ENCODE data around the gene PRDX3. TPM values are rescaled to one million over a fixed set of nuclear protein-coding genes. Genes with fewer than 3 reads are reported as not detected.
"Not testable (repeated sequence)": the region's sequence is repeated elsewhere in the genome, so short reads cannot be mapped to it uniquely, and the experiment has no call there.

Gene PRDX3
- total RNA-seq, 1 donor from 2014 or later: 83.2 TPM

DNA sequence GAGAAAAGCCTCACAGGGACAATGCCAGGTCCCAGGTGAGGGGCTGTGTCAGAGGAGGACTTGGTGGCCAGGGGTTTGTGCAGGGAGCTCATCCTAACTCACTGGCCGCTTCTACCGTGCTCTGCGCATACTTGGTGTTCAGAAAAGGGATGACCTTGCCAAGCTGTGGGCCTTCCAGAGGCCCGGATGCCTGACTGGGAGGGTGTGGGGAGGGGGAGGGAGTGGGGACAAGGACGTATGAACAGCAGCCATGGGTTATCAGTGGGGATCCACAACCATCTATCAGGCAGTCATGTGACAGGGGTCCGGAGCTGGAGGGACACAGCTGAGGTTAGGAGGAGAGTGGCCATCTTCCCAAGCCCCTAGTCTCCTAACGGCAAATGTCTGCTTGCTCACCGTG lies 19.3 kb downstream of the PRDX3 start:
- intact Hi-C loops (cut with DNase I): no loop called here
- Histone ChIP-seq H3K4me3 (no peak overlapping the region), H3K27me3 (no peaks in the 10 kb centered on the region), H3K9me3 (no peaks in the 10 kb centered on the region), H3K27ac (no peak overlapping the region), H3K36me3 (peaks cover 0 to 46% of the 10 kb centered on the region in 2 donors), H3K4me1 (peaks cover 2% of the 10 kb centered on the region)
- DNase-seq (ENCODE audit: extremely low spot score in 2 of 2): no peak
- TF ChIP-seq POLR2AphosphoS5 (IDR thresholded peaks at IDR 0.05; ENCODE audit: insufficient read depth in 1 of 2, low read depth in 1 of 2) (no peak), POLR2A (IDR thresholded peaks at IDR 0.05) (no peak)

DNA sequence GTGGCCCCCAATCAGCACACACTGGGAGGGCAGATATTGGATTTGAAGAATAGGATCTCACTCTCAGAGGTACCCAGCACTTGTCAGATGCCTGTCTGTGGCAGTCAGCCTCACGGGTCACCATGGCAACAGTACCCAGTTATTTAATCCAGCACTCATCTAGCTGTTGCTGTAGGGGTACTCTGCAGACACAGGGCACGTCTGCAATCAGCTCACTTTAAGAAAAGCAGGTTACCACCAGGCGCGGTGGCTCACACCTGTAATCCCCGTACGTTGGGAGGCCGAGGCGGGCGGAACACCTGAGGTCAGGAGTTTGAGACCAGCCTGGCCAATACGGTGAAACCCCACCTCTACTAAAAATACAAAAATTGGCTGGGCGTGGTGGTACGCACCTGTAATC lies 25.0 kb downstream of the PRDX3 start:
- no peak for DNase-seq (ENCODE audit: extremely low spot score in 2 of 2)

DNA sequence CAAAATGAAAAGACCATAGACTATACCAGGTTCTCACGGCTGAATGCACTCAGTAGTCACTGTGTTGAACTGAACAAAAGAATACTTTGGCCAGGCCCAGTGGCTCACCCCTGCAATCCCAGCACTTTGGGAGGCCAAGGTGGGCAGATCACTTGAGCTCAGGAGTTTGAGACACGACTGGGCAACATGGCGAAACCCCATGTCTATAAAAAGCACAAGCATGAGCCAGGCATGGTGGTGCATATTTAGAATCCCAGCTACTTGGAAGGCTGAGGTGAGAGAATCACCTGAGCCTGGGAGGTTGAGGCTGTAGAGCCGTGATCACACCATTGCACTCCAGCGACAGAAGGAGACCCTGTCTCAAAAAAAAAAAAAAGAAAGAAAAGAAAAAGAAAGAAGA lies 25.6 kb downstream of the PRDX3 start:
- Histone ChIP-seq H3K27me3 (no peaks in the 10 kb centered on the region), H3K36me3 (peaks cover 0 to 69% of the 10 kb centered on the region in 2 donors)

More for the DNA sequence above, 25.0 kb downstream of the PRDX3 start:
- H3K36me3 ChIP-seq: peaks cover 0 to 71% of the 10 kb centered on the region in 2 donors
- intact Hi-C loops (cut with DNase I): no loop called here
- H3K4me1 ChIP-seq: no peaks in the 10 kb centered on the region
- no peak overlapping the region for H3K27ac ChIP-seq
- no peak overlapping the region for H3K4me3 ChIP-seq
- TF ChIP-seq POLR2AphosphoS5 (IDR thresholded peaks at IDR 0.05; ENCODE audit: insufficient read depth in 1 of 2, low read depth in 1 of 2) (no peak), POLR2A (IDR thresholded peaks at IDR 0.05) (no peak)
- TF ChIP-seq, protein P1, sequence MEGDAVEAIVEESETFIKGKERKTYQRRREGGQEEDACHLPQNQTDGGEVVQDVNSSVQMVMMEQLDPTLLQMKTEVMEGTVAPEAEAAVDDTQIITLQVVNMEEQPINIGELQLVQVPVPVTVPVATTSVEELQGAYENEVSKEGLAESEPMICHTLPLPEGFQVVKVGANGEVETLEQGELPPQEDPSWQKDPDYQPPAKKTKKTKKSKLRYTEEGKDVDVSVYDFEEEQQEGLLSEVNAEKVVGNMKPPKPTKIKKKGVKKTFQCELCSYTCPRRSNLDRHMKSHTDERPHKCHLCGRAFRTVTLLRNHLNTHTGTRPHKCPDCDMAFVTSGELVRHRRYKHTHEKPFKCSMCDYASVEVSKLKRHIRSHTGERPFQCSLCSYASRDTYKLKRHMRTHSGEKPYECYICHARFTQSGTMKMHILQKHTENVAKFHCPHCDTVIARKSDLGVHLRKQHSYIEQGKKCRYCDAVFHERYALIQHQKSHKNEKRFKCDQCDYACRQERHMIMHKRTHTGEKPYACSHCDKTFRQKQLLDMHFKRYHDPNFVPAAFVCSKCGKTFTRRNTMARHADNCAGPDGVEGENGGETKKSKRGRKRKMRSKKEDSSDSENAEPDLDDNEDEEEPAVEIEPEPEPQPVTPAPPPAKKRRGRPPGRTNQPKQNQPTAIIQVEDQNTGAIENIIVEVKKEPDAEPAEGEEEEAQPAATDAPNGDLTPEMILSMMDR (IDR thresholded peaks at IDR 0.05): no peak
- no peaks in the 10 kb centered on the region for H3K9me3 ChIP-seq
- H3K27me3 ChIP-seq: no peaks in the 10 kb centered on the region

DNA sequence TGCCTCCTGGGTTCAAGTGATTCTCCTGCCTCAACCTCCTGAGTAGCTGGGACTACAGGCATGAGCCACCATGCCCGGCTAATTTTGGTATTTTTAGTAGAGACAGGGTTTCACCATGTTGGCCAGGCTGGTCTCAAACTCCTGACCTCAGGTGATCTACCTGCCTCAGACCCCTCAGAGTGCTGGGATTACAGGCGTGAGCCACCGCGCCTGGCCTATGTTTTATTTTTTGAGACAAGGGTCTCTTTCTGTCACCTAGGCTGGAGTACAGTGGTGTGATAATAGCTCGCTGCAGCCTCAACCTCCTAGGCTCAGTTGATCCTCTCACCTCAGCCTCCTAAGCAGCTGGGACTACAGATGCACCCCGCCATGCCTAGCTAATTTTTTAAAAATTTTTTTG lies 27.0 kb downstream of the PRDX3 start:
- DNase-seq (ENCODE audit: extremely low spot score in 2 of 2); H3K9me3 ChIP-seq; intact Hi-C loops (cut with DNase I); H3K27me3 ChIP-seq; H3K4me3 ChIP-seq; H3K4me1 ChIP-seq; H3K27ac ChIP-seq: not testable (repeated sequence)
- H3K36me3 ChIP-seq: peaks cover 0 to 68% of the 10 kb centered on the region in 2 donors

More for the DNA sequence above, 25.6 kb downstream of the PRDX3 start:
- no peak overlapping the region for H3K27ac ChIP-seq
- no peak for TF ChIP-seq POLR2AphosphoS5 (IDR thresholded peaks at IDR 0.05; ENCODE audit: insufficient read depth in 1 of 2, low read depth in 1 of 2)
- no peak for TF ChIP-seq POLR2A (IDR thresholded peaks at IDR 0.05)
- TF ChIP-seq, protein P1 (IDR thresholded peaks at IDR 0.05): no peak
- DNase-seq (ENCODE audit: extremely low spot score in 2 of 2): no peak
- H3K9me3 ChIP-seq: no peaks in the 10 kb centered on the region
- no peak overlapping the region for H3K4me3 ChIP-seq
- intact Hi-C loops (cut with DNase I): no loop called here
- no peaks in the 10 kb centered on the region for H3K4me1 ChIP-seq

DNA sequence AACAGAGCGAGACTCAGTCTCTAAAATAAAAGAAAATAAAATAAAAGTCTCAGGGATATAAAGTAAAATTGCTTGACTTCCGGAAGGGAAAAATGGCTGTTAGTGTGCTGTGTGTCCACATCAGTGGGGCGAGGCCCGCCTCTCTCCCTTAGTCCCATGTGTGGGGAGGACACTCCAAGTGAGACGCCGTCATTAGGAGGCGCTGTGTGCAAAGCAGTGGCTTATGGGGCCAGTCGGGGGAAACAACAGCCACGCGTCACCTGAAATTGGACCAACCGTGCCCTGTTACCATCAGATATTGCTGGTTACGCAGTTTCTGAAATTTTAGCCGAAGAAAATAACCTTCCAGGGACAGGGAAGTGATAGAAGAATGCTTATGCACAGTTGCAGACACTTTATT lies 28.9 kb downstream of the PRDX3 start:
- no peak overlapping the region for H3K27ac ChIP-seq
- H3K36me3 ChIP-seq: peaks cover 0 to 61% of the 10 kb centered on the region in 2 donors
- no peaks in the 10 kb centered on the region for H3K4me1 ChIP-seq
- intact Hi-C loops (cut with DNase I): no loop called here
- H3K9me3 ChIP-seq: no peaks in the 10 kb centered on the region
- H3K4me3 ChIP-seq: no peak overlapping the region
- H3K27me3 ChIP-seq: no peaks in the 10 kb centered on the region
- no peak for TF ChIP-seq POLR2AphosphoS5 (IDR thresholded peaks at IDR 0.05; ENCODE audit: insufficient read depth in 1 of 2, low read depth in 1 of 2)
- TF ChIP-seq POLR2A (IDR thresholded peaks at IDR 0.05): no peak
- DNase-seq (ENCODE audit: extremely low spot score in 2 of 2): no peak

DNA sequence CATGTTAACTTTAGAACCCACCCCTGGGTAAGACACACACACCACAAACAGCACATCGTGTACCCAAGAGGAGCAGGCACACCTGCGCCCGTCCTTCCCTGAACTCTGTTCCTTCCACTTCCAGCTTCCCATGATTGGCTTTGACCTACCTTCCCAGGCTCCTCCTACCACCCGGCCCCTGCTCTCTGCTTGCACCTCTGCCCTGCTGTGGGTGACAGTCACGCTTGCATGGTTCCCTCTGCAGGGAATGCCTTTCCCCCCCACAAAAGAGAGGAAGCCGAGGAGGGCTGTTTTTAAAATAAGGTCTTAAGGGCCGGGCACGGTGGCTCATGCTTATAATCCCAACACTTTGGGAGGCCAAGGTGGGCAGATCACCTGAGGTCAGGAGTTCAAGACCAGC lies 29.5 kb downstream of the PRDX3 start:
- peaks cover 0 to 56% of the 10 kb centered on the region in 2 donors for H3K36me3 ChIP-seq
- no peak for DNase-seq (ENCODE audit: extremely low spot score in 2 of 2)
- no peak overlapping the region for H3K4me3 ChIP-seq

More for the DNA sequence above, 29.5 kb downstream of the PRDX3 start:
- Histone ChIP-seq H3K9me3 (no peaks in the 10 kb centered on the region), H3K27me3 (no peaks in the 10 kb centered on the region), H3K4me1 (no peaks in the 10 kb centered on the region), H3K27ac (no peak overlapping the region)
- intact Hi-C loops (cut with DNase I): no loop called here
- TF ChIP-seq, protein P1 (IDR thresholded peaks at IDR 0.05): no peak
- no peak for TF ChIP-seq POLR2AphosphoS5 (IDR thresholded peaks at IDR 0.05; ENCODE audit: insufficient read depth in 1 of 2, low read depth in 1 of 2)
- TF ChIP-seq POLR2A (IDR thresholded peaks at IDR 0.05): no peak
